ENCODE results near the gene ZNF276.
"Not testable (repeated sequence)": the region's sequence is repeated elsewhere in the genome, so short reads cannot be mapped to it uniquely, and the experiment has no call there.

Gene ZNF276, protein sequence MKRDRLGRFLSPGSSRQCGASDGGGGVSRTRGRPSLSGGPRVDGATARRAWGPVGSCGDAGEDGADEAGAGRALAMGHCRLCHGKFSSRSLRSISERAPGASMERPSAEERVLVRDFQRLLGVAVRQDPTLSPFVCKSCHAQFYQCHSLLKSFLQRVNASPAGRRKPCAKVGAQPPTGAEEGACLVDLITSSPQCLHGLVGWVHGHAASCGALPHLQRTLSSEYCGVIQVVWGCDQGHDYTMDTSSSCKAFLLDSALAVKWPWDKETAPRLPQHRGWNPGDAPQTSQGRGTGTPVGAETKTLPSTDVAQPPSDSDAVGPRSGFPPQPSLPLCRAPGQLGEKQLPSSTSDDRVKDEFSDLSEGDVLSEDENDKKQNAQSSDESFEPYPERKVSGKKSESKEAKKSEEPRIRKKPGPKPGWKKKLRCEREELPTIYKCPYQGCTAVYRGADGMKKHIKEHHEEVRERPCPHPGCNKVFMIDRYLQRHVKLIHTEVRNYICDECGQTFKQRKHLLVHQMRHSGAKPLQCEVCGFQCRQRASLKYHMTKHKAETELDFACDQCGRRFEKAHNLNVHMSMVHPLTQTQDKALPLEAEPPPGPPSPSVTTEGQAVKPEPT

DNA sequence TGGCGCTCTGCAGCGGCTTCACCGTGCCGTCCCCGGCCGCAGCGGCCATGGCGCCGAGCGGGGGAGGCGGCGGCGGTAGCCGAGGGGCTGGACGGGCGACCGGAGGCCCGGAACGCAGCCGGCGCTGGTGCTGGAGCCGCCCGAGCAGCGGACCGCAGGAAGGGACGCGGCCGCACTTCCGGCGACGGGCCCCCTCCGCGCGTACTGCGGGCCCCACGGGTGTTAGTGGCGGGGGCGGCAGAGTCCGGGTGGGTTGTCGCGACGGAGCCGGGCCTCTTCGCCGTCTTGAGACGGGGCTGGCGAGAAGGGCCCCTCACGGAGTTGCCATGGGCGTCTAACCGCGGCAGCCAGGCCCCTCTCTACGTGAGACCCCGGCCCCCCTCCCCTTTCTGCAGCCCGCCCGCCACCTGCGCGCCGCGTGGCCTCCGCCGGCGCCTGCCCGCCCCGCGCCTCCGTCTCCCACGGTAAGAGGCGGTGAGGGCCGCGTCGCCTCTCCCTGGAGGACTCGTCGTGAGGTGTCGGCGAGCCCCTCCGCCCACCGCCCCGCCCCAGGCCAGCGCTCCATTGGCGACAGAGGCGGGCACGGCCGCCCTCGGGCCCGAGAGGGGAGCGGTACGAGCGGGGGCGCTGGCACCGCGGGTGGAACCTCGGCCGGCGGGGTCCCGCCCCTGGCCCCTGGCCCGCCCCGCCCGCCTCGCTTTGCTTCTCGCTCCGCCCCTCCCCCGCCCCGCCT lies at the start of gene ZNF276, which contains the start of gene VPS9D1:
Gene ZNF276, plus strand, starts transcription at position 725 of the 733 bp plus-strand sequence. CDS start 104 bp downstream, outside the sequence.
Gene VPS9D1, minus strand, starts transcription at position 86 of the 733 bp plus-strand sequence. Its CDS starts 37 bp downstream, at position 49.
- peak; percentile 78 to 85 (median 81) for DNase-seq (ENCODE audit: low read depth in 3 of 3)

DNA sequence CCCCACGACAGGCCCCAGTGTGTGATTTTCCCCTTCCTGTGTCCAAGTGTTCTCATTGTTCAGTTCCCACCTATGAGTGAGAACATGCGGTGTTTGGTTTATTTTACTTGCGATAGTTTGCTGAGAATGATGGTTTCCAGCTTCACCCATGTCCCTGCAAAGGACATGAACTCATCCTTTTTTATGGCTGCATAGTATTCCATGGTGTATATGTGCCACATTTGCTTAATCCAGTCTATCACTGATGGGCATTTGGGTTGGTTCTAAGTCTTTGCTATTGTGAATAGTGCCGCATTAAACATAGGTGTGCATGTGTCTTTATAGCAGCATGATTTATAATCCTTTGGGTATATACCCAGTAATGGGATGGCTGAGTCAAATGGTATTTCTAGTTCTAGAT lies 49.8 kb upstream of the ZNF276 start:
- DNase-seq (ENCODE audit: low read depth in 3 of 3), result not testable (repeated sequence)

DNA sequence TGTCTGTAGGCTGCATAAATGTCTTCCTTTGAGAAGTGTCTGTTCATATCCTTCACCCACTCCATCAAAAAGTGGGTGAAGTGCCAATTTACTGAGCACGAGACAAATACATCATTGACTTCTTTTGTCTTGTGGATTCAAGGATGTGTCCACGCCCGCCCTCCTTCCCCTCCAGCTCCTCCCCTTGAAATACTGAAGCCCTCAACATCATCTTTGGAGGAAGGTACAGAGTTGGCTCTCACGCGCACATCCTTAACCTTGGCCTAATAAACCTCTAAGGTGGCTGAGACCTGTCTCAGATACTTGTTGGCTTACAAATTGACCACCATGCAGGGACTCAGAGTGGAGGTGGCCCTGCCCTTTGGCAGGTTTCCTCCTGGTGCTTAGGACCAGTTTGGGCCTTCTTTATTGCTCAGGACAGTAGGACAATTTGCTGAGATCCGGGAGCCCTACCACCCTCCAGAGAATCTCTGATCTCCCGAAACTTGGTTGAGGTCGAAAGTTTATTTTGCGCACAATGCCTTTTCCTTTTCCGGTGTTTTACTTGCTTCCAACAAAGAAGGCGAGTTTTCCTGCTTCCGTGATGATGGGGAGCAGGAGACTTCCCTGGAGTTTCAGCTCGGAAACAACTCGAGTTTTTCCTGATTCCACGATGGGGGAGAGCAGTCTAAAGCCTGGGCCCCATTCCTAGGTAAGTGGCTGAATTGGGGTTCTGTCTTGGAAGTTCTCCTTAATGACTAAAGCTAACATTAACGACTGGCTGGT lies 49.0 kb upstream of the ZNF276 start:
- DNase-seq (ENCODE audit: low read depth in 3 of 3), result no peak

DNA sequence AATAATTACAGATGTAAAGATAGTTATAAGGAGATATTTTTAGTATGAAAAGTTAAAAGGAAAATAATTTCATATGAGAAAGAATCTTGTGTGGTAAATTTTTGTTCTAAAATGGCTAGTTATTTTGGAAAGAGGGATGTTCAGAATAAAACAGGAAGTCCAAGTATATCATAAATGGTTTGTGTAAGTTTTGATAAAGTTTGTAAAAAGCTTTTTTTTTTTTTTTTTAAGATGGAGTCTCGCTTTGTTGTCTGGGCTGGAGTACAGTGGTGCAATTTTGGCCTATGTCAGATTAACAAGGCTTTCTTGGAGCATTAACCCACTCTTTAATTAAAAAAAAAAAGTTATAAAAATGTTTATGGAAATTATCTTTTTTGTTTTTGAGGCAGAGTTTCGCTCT lies 43.1 kb upstream of the ZNF276 start:
- no peak for DNase-seq (ENCODE audit: low read depth in 3 of 3)

DNA sequence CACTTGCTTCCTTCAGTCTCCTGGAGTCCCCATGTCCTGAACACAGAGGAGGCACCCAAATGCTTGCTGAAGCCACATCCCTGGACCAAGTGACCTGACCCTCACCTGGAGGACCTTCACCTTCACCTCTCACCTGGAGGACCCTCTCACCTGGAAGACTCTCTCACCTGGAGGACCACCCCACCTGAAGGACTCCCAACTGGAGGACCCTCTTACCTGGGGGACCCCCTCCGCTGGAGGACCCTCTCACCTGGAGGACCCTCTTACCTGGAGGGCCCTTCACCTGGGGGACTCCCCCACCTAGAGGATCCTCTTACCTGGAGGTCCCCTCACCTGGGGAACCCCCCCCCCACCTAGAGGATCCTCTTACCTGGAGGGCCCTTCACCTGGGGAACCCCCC lies 35.4 kb upstream of the ZNF276 start:
- no peak for DNase-seq (ENCODE audit: low read depth in 3 of 3)

DNA sequence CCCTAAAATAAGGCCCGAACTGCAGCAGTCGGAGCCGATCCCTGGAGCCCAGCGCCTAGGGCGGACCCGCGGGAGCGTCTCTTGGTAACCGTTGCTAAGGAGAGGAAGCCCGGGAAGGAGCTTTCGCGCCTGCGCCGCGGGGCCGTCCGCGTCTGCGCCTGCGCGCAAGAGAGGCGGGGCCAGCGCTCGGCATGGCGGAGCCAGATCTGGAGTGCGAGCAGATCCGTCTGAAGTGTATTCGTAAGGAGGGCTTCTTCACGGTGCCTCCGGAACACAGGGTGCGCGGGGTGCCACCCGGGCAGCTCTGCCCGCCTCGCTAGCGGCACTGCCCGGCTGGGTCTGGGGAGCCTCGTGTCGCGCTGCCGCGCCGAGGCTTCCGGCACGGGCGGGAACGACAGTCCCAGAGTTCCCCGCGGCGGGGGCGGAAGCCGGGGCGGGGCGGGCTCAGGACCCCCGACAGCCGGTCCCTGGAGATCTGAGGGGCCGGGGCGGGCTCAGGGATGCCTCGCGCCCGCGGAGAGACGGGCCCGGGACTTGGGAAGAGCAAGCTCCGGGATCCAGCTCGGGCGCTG lies 34.7 kb upstream of the ZNF276 start, which contains the start of gene CDK10:
Gene CDK10, plus strand, starts transcription at position 170 of the 572 bp plus-strand sequence. Its CDS starts 22 bp downstream, at position 192.
- peak; percentile 79 to 85 (median 85) for DNase-seq (ENCODE audit: low read depth in 3 of 3)

DNA sequence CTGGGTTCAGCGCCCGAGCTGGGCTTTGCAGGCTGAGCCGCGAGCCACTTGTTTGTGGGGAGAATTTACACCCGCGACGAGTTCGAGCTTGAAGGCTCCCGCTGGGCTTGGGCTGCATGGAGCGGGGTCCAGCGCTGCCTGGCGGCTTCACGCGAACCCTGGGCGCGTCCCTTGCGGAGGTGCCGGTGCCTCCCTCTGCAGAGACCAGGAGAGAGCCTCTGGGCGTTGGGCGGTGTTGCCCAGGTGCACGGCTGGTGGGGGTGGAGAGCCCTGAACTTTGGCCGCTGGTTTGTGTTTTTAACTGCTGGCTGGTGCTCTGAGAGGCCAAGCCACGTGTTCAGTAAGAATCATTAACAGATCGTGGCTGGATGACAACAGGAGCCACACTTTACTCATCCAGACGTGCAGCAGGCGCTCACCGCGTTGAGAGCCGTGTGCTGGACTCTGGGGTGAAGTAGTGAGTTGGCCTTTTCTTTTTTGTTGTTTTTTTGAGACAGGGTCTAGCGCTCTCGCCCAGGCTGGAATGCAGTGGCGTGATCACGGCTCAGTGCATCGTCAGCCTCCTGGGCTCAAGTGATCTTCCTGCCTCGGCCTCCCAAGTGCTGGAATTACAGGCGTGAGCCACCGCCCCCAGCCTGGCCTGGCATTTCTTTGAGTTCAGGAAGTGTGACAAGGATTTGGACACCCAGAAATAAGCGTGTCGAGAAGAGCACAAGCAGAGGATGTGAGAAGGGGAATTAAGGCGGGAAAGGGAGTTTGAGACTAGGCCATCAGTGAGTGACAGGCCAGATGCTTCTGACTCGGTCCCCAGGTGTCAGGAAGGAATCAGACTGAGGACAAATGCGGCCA lies 34.0 kb upstream of the ZNF276 start:
- no peak for DNase-seq (ENCODE audit: low read depth in 3 of 3)

DNA sequence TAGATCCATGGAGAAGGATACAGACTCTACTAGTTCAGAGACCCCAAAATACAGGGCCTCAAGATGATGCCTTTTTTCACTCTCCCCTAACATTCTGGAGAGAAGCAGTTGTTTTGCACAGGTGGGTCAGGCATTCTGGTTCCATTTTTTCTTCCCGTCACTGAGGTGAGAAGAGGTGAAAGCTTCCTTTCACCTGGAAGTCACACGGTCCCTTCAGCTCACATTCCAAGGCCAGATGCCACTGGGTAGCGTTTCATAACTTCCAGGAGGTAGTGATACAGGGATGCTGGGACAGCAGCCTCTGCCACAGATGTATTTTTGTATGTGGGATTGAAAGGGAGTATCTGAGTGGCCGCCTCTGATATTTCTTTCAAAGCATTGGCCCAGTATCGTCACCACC lies 32.9 kb upstream of the ZNF276 start:
- no peak for DNase-seq (ENCODE audit: low read depth in 3 of 3)

DNA sequence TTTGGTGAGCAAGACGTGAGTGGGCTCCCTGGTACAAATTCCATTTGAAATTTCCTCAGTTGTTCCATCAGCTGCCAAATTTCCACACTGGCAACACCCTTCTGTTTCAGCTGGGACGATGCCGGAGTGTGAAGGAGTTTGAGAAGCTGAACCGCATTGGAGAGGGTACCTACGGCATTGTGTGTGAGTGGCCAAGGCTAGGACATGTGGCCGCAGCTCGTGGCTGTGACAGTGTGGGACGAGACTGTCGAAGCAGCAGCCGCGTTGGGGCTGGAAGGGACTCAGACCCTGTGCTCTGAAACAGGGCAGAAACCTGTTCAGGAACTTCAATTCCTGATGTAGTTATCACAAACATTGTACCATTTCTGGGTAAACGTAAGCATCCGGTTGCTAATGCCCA lies 32.2 kb upstream of the ZNF276 start:
- no peak for DNase-seq (ENCODE audit: low read depth in 3 of 3)

DNA sequence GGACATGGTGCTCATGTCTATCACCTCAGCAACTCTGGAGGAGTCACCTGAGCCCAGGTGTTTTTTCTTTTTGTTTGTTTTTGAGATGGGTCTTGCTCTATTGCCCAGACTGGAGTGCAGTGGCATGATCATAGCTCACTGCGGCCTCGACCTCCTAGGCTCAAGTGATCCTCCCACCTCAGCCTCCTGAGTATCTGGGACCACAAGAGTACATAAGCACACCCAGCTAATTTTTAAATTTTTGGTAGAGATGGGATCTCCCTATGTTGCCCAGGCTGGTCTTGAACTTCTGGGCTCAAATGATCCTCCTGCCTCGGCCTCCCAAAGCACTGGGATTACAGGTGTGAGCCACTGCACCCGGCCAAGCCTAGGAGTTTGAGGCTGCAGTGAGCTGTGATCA lies 31.7 kb upstream of the ZNF276 start:
- not testable (repeated sequence) for DNase-seq (ENCODE audit: low read depth in 3 of 3)

DNA sequence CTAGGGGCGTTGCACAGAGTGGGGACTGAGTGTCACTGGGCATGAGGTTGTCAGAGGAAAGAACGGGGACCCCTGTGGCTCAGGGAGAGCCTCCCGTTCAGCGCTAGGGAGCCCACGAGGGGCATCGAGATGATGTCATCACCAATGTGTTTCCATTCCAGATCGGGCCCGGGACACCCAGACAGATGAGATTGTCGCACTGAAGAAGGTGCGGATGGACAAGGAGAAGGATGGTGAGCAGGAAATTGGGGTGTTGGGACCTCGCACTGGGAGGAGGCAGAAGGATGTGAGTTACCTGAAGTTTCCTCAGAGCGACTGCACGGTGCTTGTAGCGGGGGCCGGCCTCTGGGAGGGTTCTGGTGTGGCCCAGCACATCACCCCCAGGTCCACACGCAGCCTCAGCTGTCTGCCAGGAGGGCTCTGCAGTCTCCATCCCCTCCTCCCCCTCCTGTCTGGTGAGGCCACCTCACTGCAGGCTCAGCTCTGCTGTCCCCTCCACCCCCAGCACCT lies 30.9 kb upstream of the ZNF276 start:
- no peak for DNase-seq (ENCODE audit: low read depth in 3 of 3)

DNA sequence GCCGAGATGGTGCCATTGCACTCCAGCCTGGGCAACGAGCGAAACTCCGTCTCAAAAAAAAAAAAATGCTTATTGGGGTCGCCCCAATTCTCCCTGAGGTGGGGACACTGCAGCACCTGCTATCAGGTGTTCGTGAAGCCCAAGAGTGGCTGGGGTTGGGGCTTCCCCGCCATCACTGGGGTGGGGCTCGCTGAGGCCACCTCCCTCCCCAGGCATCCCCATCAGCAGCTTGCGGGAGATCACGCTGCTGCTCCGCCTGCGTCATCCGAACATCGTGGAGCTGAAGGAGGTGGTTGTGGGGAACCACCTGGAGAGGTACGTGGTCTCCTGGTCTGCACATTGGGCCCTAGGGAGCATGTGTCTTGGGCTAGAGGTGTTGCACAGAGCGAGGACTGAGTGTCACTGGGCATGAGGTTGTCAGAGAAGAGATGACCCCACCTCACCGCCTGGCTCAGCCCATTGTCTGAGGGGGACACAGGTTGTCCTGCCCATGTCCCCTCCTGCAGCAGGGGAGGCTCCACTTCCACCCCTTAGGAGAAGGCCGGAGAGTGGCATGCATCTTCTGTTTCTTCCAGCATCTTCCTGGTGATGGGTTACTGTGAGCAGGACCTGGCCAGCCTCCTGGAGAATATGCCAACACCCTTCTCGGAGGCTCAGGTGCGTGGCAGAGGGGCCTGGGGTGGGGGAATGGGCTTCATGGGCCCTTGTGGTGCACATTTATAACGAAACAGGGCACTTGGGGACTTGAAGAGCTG lies 29.9 kb upstream of the ZNF276 start:
- no peak for DNase-seq (ENCODE audit: low read depth in 3 of 3)

DNA sequence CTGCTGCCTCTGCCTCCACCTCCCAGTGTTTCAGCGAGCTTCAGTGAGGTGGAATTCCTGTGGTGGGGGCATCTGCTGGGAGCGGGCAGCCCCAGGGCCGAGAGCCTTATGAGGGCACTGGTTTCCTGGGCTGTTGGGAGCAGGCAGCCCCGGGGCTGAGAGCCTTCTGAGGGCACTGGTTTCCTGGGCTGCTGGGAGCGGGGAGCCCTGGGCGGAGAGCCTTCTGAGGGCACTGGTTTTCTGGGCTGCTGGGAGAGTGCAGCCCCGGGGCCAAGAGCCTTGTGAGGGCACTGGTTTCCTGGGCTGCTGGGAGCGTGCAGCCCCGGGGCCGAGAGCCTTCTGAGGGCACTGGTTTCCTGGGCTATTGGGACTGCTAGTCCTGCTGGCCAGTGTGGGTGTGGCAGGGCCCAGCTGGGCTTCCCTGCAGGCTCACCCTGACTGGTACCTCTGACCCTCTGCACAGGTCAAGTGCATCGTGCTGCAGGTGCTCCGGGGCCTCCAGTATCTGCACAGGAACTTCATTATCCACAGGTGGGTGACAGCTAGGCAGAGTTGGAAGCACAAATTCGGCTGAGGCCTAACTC lies 29.3 kb upstream of the ZNF276 start:
- DNase-seq (ENCODE audit: low read depth in 3 of 3), result no peak

DNA sequence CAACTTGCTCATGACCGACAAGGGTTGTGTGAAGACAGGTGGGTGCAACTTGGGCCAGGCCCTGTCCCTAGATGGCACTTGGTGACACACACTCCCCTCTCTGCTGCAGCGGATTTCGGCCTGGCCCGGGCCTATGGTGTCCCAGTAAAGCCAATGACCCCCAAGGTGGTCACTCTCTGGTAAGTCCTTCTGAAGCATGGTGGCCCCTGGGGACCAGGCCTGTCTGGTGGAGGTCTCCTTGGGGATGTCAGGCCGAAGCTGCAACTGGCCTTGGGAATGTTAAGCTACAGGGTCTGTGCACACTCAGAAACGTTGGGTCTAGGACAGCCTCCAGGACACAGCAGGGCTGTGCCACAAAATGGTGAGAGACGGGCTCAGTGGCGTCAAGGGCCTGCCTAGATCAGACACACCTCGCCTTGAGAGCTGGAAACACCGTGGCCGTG lies 28.0 kb upstream of the ZNF276 start:
- DNase-seq (ENCODE audit: low read depth in 3 of 3), result no peak

DNA sequence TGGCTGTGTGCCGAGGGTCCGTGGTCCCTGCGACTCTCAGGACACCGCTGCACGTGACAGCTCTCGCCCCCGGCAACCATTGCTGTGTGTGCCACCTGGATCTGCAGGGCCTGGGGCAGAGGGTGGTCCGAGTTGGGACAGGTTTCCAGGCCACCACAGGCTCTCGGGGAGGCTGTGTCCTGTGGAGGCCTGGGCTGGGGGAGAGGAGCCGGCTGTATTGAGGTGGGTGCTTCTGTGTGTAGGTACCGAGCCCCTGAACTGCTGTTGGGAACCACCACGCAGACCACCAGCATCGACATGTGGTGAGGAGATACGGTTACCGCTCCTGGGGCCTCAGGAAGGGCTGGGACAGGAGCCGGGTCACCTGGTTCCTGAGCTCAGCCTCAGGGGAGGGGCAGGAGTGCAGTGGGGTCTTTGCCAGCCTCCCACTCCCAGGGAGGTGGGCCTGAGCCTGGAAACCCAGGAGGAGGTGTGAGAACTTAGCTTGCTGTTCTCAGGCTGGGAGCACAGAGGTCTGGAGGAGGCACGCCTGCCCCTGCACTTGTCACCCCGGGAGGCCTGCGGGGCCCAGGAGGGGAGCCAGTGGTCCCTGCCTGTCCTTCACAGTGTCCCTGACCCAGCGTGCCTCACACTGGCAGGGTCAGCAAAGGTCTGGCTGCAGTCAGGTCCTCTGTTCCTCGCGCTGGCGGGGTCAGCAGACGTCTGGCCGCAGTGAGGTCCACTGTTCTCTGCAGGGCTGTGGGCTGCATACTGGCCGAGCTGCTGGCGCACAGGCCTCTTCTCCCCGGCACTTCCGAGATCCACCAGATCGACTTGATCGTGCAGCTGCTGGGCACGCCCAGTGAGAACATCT lies 27.2 kb upstream of the ZNF276 start:
- no peak for DNase-seq (ENCODE audit: low read depth in 3 of 3)

DNA sequence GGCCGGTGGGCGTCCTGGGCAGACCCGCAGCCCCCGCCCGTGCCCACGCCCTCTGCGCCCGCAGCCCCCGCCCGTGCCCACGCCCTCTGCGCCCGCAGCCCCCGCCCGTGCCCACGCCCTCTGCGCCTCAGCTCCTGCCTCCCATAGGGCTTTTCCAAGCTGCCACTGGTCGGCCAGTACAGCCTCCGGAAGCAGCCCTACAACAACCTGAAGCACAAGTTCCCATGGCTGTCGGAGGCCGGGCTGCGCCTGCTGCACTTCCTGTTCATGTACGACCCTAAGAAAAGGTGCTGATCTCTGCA lies 26.6 kb upstream of the ZNF276 start:
- DNase-seq (ENCODE audit: low read depth in 3 of 3), result not testable (repeated sequence)

DNA sequence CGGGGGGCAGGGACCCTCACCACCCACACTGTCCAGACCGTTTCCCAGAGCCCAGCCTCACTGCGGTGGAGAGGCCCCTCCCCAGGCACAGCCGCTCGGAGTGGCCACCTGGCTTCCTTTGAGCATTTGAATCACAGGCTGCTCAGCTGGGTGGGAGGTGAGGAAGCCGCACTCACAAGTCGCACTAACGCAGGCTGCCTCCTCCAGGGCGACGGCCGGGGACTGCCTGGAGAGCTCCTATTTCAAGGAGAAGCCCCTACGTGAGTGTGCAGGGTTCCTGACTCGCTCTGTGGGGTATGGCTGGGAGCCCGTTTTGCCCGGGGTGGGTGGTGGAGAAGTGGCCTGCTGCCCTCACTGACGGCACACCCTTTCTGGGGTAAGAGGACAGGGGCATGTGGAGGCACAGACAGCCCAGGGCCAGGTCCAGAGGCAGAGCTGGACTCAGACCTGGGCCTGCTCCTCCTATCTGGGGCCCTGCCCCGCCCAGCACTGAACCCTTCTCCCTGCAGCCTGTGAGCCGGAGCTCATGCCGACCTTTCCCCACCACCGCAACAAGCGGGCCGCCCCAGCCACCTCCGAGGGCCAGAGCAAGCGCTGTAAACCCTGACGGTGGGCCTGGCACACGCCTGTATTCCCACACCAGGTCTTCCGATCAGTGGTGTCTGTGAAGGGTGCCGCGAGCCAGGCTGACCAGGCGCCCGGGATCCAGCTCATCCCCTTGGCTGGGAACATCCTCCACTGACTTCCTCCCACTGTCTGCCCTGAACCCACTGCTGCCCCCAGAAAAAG lies 26.1 kb upstream of the ZNF276 start:
- DNase-seq (ENCODE audit: low read depth in 3 of 3), result no peak
